Right ventricle myocardium superior (tissue), 1 donor: ENCODE measurements around the gene M1AP. TPM values are rescaled to one million over a fixed set of nuclear protein-coding genes. Genes with fewer than 3 reads are reported as not detected.

Experiments
- ATAC-seq: fragments of 200-7000 bp; cut with Tn5 transposase; one replicate; pipeline ENCODE4 v1.9.1; 2020; ENCODE audit warnings: mild to moderate bottlenecking; ENCODE audit not compliant: poor library complexity
- DNase-seq: peaks from one replicate; pipeline ENCODE4 v3.0.0-alpha.2; 2020
- intact Hi-C: fragments of 100-400 bp; cut with DNase I; formaldehyde crosslinking; loops from one replicate; pipeline ENCODE4 v1.11.2; 2022
- total RNA-seq: library from RNA; stranded (reverse); fragmentation: NEBNext Ultra II Directional; extraction: Animal tissue kit (Norgen Biotek cat#: 25700); gene quantifications from one replicate; pipeline ENCODE4 v1.2.1, GENCODE V29; 2021
- donor health status: DM: no; HTN: yes; CAD: no; lungs with severe emphysema.

Gene M1AP
- total RNA-seq, 1 donor from 2014 or later, result not detected

GRCh38 chr2:74536166-74536950 is 111.8 kb downstream of the M1AP start:
- intact Hi-C loops, result no loop called here
- ATAC-seq, result no peak
- no peak for DNase-seq

GRCh38 chr2:74535440-74535965 is 112.6 kb downstream of the M1AP start:
- no peak for DNase-seq
- intact Hi-C loops, result no loop called here
- no peak for ATAC-seq

- ATAC-seq (no peak), DNase-seq (no peak)
- intact Hi-C loops, result no loop called here
These were observed 113.7 kb downstream of the M1AP start for GRCh38 chr2:74534411-74534810.

GRCh38 chr2:74533464-74533863 is 114.7 kb downstream of the M1AP start:
- DNase-seq (no peak), ATAC-seq (no peak)
- intact Hi-C loops, result no loop called here

GRCh38 chr2:74532222-74532621 is 115.9 kb downstream of the M1AP start:
- intact Hi-C loops, result no loop called here
- DNase-seq (no peak), ATAC-seq (no peak)

- no peak for DNase-seq
- no peak for ATAC-seq
- intact Hi-C loops, result no loop called here
These were observed 116.5 kb downstream of the M1AP start for GRCh38 chr2:74531666-74532065.

- DNase-seq, result peak; percentile 66
- peak; percentile 30 for ATAC-seq
- intact Hi-C loops, result no loop called here
These were observed 117.6 kb downstream of the M1AP start for GRCh38 chr2:74530239-74531187.

- DNase-seq, result peak; percentile 99
- intact Hi-C loops, result no loop called here
- peak; percentile 96 for ATAC-seq
These were observed 118.5 kb downstream of the M1AP start, which contains the start of the genes AUP1 and HTRA2 for GRCh38 chr2:74529357-74530238. TSS of gene AUP1 (minus strand) at chr2:74529706. CDS start at chr2:74529629, 77 bp downstream. TSS of gene HTRA2 (plus strand) at chr2:74529933. CDS start at chr2:74530007, 74 bp downstream.

GRCh38 chr2:74528600-74529356 is 119.4 kb downstream of the M1AP start:
- DNase-seq (no peak), ATAC-seq (no peak)
- intact Hi-C loops, result no loop called here

GRCh38 chr2:74527741-74528140 is 120.4 kb downstream of the M1AP start:
- ATAC-seq (no peak), DNase-seq (no peak)
- intact Hi-C loops, result no loop called here

- no peak for ATAC-seq
- intact Hi-C loops, result no loop called here
- DNase-seq, result no peak
These were observed 121.4 kb downstream of the M1AP start for GRCh38 chr2:74526649-74527230.

GRCh38 chr2:74525717-74526648 is 122.1 kb downstream of the M1AP start, which contains the start of gene DQX1:
TSS of gene DQX1 (minus strand) at chr2:74526231. CDS start at chr2:74525729, 502 bp downstream.
- ATAC-seq, result no peak
- intact Hi-C loops, result no loop called here
- DNase-seq, result no peak

GRCh38 chr2:74524955-74525716 is 123.0 kb downstream of the M1AP start:
- DNase-seq (no peak), ATAC-seq (no peak)
- intact Hi-C loops, result no loop called here

- no peak for ATAC-seq
- DNase-seq, result no peak
- intact Hi-C loops, result no loop called here
These were observed 124.1 kb downstream of the M1AP start for GRCh38 chr2:74524005-74524404.

GRCh38 chr2:74522516-74522915 is 125.6 kb downstream of the M1AP start:
- intact Hi-C loops, result no loop called here
- no peak for DNase-seq
- ATAC-seq, result no peak

GRCh38 chr2:74516650-74517049 is 131.5 kb downstream of the M1AP start:
- ATAC-seq, result no peak
- no peak for DNase-seq
- intact Hi-C loops, result no loop called here
